A549 treated with AZD9567 at 1 μM for 4 hours (cell line): ENCODE measurements around the gene HSPG2. TPM values are rescaled to one million over a fixed set of nuclear protein-coding genes. Genes with fewer than 3 reads are reported as not detected.

Experiments
- total RNA-seq: library from RNA; stranded (reverse); fragments of 200-300 nt; extraction: Qiagen RNA extraction; gene quantifications from 5 replicates; pipeline ENCODE4 v1.2.3, GENCODE V29; 2022; ENCODE audit not compliant: insufficient read depth

Gene HSPG2
- 45.1 to 73.5 TPM (median 67.4 TPM) in 5 replicates for total RNA-seq

DNA sequence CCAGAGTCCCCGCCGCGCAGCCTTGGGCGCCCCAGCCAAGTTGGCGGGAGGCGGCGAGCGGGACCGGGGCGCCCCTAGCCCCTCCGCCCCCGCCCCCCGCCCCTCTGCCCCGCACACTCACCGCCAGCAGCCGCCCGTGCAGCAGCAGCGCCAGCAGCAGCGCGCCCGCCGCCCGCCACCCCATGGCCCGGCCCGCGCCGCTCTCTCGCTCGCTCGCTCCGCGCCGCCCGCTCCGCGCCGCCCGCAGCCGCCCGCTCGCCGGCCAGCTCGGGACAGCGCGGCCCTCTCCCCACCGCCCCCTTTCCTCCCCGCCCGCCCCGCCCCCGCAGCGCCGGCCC, at the start of gene HSPG2:
Gene HSPG2 (minus strand): TSS at position 277 of the 338 bp plus-strand sequence. CDS start 93 bp downstream, at position 184.

DNA sequence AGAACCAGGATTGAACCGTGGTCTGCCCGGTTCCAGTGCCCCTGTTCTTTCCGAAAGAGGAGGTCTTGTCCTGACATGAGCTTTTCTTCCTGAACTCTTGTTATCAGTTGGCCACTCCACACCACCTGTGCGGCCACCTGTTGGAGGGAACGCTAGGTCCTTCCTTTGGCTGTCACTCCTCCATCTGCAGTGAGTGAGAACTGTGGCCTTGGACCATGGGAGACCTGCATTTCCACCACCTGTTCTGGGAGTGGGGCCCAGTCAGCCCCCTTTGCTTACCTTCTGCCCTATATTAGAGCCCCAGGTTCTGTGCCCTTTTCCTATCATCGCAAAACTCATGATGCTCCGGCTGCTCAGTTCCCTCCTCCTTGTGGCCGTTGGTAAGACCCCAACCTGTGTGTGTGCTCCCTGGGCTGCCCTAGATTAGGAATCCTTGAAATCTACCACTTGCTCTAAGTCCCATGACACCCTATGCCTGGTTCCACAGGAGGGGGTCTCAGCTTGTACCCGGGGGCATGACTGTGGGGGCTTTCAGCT, 39.7 kb upstream of the HSPG2 start, which contains the start of gene CELA3B:
Gene CELA3B (plus strand): TSS at position 320 of the 537 bp plus-strand sequence. CDS start 18 bp downstream, at position 338.

DNA sequence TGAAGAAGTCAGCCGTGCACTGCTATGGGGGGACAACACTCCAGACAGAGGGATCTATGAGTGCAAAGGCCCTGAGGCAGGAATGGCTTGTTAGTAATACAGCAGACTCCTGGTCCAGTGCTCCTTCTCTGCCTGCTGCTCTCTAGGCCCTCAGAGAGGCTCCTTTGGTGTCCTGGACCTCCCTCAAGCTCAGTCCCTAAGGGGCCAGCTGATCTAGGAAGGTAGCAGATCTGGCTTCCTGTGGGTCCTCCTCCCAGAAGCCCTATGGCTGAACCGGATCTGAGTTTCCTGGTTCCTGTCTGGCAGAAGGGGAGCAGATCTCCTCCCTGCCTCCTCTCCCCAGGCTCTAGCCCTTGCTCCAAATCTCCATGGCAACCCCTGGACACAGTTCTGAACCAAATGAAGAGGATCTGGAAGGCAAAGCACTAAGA, 125.2 kb downstream of the HSPG2 start, which contains the start of gene LDLRAD2:
Gene LDLRAD2 (plus strand): TSS at position 391 of the 431 bp plus-strand sequence. CDS start 187 bp downstream, outside the sequence.

DNA sequence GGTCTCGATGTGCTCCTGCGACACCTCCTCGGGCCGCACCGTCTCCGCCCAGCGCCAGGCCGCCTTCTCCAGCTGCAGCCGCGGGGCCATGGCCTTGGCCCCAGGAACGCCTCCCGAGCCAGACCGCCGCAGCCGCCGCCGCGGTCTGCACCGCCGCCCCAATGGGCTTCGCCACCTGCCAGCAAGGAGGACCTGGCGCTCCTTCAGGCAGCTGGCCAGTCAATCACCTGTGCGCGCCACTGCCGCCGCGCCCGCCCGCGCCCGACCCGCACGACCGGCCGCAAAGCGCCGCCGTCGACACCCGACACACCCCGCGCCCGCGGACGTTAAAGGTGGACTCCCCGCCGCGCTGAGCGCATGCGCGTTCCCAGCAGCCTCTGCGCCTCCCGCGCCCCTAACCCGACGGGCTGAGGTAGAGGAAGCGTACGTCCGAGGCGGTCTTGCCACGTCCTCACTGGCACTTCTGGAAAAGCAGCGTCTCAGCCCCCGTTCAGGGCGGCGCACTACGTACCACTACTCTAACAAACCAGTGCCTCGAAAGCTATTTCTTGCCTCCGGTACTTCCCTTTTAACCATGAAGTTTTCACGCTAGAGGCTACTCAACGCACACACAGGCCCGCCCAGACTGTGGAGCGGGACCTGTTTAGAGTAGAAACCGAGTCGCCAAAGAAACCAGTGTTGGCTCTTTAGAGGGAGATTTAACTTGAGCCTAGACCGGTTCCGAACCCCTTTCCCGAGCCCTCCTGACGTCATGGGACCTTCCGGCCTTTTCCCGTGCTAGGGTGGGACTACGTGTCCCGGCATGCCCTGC, 154.0 kb downstream of the HSPG2 start, which contains the start of gene USP48:
Gene USP48 (minus strand): TSS at position 282 of the 811 bp plus-strand sequence. CDS start 192 bp downstream, at position 90.

Other genes starting within 250 kb of the HSPG2 start
- gene USP48, start 154.2 kb downstream of the HSPG2 start, total RNA-seq: 13.5 to 22.5 TPM (median 17.4 TPM) in 5 replicates
- 0.05 to 0.27 TPM (median 0.19 TPM) in 4 of 5 replicates, not detected in the other for gene LDLRAD2, start 125.0 kb downstream of the HSPG2 start, total RNA-seq
- gene CELA3B, start 39.7 kb upstream of the HSPG2 start, total RNA-seq: not detected in 5 replicates
- not detected in 5 replicates for gene CELA3A, start 64.3 kb upstream of the HSPG2 start, total RNA-seq
- gene CDC42, start 115.4 kb upstream of the HSPG2 start, total RNA-seq: 146 to 286 TPM (median 152 TPM) in 5 replicates
- 0.18 to 0.37 TPM (median 0.28 TPM) in 4 of 5 replicates, not detected in the other for gene WNT4, start 205.8 kb upstream of the HSPG2 start, total RNA-seq